H1 (cell line): Measurements from ENCODE around the gene PBXIP1. TPM values are rescaled to one million over a fixed set of nuclear protein-coding genes. Genes with fewer than 3 reads are reported as not detected.

Experiments
- SP4 ChIP-seq: IDR thresholded peaks from 2 replicates; pipeline ENCODE4 v1.6.1; 2012; ENCODE audit warnings: low read length, inconsistent platforms
- polyA plus RNA-seq, 7 experiments: library from polyadenylated mRNA; depleted of rRNA in 3 of 7; stranded (reverse) in 5 of 7; unstranded in 2 of 7; fragments of >200 nt in 5 of 7; fragments of 200-250 nt in 2 of 7; gene quantifications; 1 replicate in 5 of 7; 2 replicates in 1 of 7; 4 replicates in 1 of 7; pipeline versions ENCODE4 v1.2.1 to v1.2.3, GENCODE V29; 2011 to 2013; ENCODE audit warnings: missing spikeins in 2 of 7, mixed read lengths in 2 of 7
- total RNA-seq: library from RNA; stranded (reverse); fragmentation: NEBNext Ultra II Directional; extraction: Animal tissue kit (Norgen Biotek cat#: 25700); gene quantifications from 2 replicates; pipeline ENCODE4 v1.2.1, GENCODE V29; 2021
- TF ChIP-seq, protein P1 (sequence below): fragments of 300-600 bp; sonication (generic); IDR thresholded peaks from 2 replicates; pipeline ENCODE4 v1.7.1; 2012; ENCODE audit warnings: low read length, moderate library complexity, mild to moderate bottlenecking, inconsistent platforms; ENCODE audit not compliant: insufficient replicate concordance

Gene PBXIP1
- total and polyA plus RNA-seq, 2 of the 8 experiments (the other 6 are each of a cell fraction or from before 2014, with no cell fraction given), result 12.0 to 19.8 TPM

DNA sequence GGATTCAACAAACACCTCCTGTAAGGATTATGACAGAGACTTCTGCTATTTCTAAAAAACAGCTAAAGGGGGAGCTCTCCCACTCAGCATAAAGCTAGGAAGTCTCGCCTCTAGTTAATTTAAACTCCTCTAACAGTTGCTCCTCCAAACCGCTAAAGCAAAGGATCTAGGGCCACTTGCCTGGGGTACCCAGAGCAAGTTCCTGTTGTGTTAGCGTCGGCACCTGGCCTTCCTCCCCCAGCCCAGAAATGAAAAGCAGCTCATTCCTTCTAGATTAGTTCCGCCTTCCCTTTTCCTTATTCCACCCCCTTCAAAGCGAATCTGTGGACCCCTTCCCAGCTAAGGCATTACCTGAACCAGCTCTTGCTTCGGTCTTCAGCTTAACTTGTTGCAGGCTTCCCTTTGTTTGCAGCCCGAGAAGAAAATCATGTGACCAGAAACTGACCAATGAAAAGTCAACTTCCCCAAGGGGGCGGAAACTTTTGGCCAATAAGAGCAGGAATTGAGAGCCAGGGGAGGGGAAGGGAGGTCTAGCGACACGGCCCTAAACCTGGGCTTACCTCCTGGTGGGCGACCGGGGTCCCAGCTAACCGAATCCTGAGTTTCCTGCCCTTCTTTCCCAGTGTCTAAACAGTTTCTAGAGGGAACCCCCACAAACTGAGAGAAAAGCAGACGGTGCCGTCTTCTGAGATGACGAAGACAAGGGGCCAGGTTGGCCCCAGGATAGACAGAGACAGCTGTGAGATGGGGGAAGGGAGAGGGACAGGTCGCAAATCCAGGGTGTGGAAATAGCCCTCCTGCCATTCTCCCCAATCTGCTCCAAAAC lies at the start of gene PBXIP1 (continued):
- TF ChIP-seq, protein P1, sequence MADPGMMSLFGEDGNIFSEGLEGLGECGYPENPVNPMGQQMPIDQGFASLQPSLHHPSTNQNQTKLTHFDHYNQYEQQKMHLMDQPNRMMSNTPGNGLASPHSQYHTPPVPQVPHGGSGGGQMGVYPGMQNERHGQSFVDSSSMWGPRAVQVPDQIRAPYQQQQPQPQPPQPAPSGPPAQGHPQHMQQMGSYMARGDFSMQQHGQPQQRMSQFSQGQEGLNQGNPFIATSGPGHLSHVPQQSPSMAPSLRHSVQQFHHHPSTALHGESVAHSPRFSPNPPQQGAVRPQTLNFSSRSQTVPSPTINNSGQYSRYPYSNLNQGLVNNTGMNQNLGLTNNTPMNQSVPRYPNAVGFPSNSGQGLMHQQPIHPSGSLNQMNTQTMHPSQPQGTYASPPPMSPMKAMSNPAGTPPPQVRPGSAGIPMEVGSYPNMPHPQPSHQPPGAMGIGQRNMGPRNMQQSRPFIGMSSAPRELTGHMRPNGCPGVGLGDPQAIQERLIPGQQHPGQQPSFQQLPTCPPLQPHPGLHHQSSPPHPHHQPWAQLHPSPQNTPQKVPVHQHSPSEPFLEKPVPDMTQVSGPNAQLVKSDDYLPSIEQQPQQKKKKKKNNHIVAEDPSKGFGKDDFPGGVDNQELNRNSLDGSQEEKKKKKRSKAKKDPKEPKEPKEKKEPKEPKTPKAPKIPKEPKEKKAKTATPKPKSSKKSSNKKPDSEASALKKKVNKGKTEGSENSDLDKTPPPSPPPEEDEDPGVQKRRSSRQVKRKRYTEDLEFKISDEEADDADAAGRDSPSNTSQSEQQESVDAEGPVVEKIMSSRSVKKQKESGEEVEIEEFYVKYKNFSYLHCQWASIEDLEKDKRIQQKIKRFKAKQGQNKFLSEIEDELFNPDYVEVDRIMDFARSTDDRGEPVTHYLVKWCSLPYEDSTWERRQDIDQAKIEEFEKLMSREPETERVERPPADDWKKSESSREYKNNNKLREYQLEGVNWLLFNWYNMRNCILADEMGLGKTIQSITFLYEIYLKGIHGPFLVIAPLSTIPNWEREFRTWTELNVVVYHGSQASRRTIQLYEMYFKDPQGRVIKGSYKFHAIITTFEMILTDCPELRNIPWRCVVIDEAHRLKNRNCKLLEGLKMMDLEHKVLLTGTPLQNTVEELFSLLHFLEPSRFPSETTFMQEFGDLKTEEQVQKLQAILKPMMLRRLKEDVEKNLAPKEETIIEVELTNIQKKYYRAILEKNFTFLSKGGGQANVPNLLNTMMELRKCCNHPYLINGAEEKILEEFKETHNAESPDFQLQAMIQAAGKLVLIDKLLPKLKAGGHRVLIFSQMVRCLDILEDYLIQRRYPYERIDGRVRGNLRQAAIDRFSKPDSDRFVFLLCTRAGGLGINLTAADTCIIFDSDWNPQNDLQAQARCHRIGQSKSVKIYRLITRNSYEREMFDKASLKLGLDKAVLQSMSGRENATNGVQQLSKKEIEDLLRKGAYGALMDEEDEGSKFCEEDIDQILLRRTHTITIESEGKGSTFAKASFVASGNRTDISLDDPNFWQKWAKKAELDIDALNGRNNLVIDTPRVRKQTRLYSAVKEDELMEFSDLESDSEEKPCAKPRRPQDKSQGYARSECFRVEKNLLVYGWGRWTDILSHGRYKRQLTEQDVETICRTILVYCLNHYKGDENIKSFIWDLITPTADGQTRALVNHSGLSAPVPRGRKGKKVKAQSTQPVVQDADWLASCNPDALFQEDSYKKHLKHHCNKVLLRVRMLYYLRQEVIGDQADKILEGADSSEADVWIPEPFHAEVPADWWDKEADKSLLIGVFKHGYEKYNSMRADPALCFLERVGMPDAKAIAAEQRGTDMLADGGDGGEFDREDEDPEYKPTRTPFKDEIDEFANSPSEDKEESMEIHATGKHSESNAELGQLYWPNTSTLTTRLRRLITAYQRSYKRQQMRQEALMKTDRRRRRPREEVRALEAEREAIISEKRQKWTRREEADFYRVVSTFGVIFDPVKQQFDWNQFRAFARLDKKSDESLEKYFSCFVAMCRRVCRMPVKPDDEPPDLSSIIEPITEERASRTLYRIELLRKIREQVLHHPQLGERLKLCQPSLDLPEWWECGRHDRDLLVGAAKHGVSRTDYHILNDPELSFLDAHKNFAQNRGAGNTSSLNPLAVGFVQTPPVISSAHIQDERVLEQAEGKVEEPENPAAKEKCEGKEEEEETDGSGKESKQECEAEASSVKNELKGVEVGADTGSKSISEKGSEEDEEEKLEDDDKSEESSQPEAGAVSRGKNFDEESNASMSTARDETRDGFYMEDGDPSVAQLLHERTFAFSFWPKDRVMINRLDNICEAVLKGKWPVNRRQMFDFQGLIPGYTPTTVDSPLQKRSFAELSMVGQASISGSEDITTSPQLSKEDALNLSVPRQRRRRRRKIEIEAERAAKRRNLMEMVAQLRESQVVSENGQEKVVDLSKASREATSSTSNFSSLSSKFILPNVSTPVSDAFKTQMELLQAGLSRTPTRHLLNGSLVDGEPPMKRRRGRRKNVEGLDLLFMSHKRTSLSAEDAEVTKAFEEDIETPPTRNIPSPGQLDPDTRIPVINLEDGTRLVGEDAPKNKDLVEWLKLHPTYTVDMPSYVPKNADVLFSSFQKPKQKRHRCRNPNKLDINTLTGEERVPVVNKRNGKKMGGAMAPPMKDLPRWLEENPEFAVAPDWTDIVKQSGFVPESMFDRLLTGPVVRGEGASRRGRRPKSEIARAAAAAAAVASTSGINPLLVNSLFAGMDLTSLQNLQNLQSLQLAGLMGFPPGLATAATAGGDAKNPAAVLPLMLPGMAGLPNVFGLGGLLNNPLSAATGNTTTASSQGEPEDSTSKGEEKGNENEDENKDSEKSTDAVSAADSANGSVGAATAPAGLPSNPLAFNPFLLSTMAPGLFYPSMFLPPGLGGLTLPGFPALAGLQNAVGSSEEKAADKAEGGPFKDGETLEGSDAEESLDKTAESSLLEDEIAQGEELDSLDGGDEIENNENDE, result no peak
- peak; percentile 88; the same call in 1 of the 2 replicates for TF ChIP-seq SP4
